Osteoblast (primary cell): ENCODE measurements around the gene CCL14. TPM values are rescaled to one million over a fixed set of nuclear protein-coding genes. Genes with fewer than 3 reads are reported as not detected.
A peak's percentile ranks its signal among the peaks of the same experiment; 100 is the strongest.

Experiments
- DNase-seq: peaks from one replicate; pipeline ENCODE4 v3.0.0; 2011; ENCODE audit warnings: low spot score, mixed read lengths; ENCODE audit not compliant: insufficient read length; ENCODE audit errors: missing footprints
- H2AFZ ChIP-seq: 2 replicates; pipeline ENCODE4 v1.6.0; 2011; ENCODE audit warnings: mild to moderate bottlenecking, low read length
- H3K27ac ChIP-seq: 2 replicates; pipeline ENCODE4 v1.5.1; 2011; ENCODE audit warnings: mild to moderate bottlenecking, low read depth, low read length, moderate library complexity
- H3K27me3 ChIP-seq: 2 replicates; pipeline ENCODE4 v1.6.0; 2012; ENCODE audit warnings: mild to moderate bottlenecking, control low read depth, inconsistent platforms, low read length, moderate library complexity; ENCODE audit not compliant: insufficient read depth
- H3K36me3 ChIP-seq: 2 replicates; pipeline ENCODE4 v1.5.1; 2011; ENCODE audit warnings: mild to moderate bottlenecking, low read length, control low read depth, moderate library complexity; ENCODE audit not compliant: insufficient read depth
- H3K4me1 ChIP-seq: 2 replicates; pipeline ENCODE4 v1.5.1; 2011; ENCODE audit warnings: mild to moderate bottlenecking, low read length, control low read depth, moderate library complexity; ENCODE audit not compliant: insufficient read depth
- H3K4me2 ChIP-seq: 2 replicates; pipeline ENCODE4 v1.6.0; 2011; ENCODE audit warnings: mild to moderate bottlenecking, low read length; ENCODE audit not compliant: insufficient read depth
- H3K4me3 ChIP-seq: fragments of 200-600 bp; sonication (generic); 3 replicates; pipeline ENCODE4 v1.5.1; 2012; ENCODE audit warnings: mild to moderate bottlenecking, low read length, inconsistent platforms; ENCODE audit not compliant: insufficient read depth
- H3K79me2 ChIP-seq: 2 replicates; pipeline ENCODE4 v1.6.0; 2012; ENCODE audit warnings: mild to moderate bottlenecking, low read length, control low read depth, inconsistent platforms; ENCODE audit not compliant: insufficient read depth
- H3K9me3 ChIP-seq: 2 replicates; pipeline ENCODE4 v1.5.1; 2011; ENCODE audit warnings: low read depth, low read length, control low read depth
- H4K20me1 ChIP-seq: 2 replicates; pipeline ENCODE4 v1.6.0; 2012; ENCODE audit warnings: mild to moderate bottlenecking, low read length, control low read depth; ENCODE audit not compliant: insufficient read depth
- total RNA-seq: library from RNA; depleted of rRNA; stranded (reverse); fragments of >200 nt; gene quantifications from 2 replicates; pipeline ENCODE4 v1.2.3, GENCODE V29; 2012
- TF ChIP-seq, protein P1 (sequence below): IDR thresholded peaks from 2 replicates; pipeline ENCODE4 v1.5.1; 2011; ENCODE audit warnings: mild to moderate bottlenecking, low read depth, low read length, moderate library complexity; ENCODE audit errors: extremely low read depth

The CCL14 gene
- total RNA-seq, 1 donor: not detected

DNA sequence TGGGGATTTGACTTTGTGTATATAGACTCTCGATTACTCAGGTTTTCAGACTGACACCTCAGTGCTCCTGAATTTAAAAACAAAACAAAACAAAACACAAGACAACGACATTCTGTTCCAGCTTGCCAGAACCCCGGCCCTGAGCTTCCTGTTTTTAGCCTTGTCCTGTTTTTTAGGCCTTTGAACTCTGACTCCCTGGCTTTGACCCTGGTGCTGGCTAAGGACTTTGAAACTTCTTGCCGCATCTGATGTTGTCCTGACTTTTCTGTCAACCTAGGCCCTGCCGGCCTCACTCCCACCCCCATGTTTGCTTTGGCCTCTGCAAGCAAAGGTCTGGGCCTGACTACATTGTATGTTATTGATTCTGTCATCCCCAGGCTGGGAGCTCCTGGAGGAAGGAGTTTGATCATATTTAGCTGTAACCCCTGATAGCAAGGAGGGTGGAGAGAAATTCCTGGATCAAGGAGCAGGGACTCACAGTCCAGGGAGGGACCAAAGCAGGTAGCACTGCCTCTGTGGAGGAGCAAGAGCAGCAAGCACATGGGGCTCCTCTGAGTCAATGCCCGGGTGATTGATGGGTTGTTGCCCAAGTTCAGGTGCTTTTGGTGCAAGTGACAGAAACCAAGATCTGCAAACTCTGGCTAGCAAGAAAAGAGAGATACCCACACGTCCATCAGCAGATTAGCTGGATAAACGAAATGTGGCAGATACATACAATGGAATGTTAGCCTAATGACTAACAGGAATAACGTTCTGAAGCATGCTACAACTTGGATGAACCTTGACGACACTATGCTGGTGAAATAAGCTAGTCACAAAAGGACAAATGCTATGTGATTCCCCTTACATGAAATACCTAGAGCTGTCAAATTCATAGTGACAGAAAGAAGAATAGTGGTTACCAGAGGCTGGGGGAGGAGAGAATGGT lies 12.9 kb downstream of the CCL14 start:
- H3K27ac ChIP-seq: no peak overlapping the region
- H3K36me3 ChIP-seq: no peaks in the 10 kb centered on the region
- H3K4me3 ChIP-seq: no peak overlapping the region
- peak; percentile 18 for DNase-seq
- no peaks in the 10 kb centered on the region for H3K9me3 ChIP-seq
- no peaks in the 10 kb centered on the region for H3K79me2 ChIP-seq
- H2AFZ ChIP-seq: peak overlapping the region; percentile 53
- H3K27me3 ChIP-seq: no peaks in the 10 kb centered on the region
- no peaks in the 10 kb centered on the region for H4K20me1 ChIP-seq
- TF ChIP-seq, protein P1, sequence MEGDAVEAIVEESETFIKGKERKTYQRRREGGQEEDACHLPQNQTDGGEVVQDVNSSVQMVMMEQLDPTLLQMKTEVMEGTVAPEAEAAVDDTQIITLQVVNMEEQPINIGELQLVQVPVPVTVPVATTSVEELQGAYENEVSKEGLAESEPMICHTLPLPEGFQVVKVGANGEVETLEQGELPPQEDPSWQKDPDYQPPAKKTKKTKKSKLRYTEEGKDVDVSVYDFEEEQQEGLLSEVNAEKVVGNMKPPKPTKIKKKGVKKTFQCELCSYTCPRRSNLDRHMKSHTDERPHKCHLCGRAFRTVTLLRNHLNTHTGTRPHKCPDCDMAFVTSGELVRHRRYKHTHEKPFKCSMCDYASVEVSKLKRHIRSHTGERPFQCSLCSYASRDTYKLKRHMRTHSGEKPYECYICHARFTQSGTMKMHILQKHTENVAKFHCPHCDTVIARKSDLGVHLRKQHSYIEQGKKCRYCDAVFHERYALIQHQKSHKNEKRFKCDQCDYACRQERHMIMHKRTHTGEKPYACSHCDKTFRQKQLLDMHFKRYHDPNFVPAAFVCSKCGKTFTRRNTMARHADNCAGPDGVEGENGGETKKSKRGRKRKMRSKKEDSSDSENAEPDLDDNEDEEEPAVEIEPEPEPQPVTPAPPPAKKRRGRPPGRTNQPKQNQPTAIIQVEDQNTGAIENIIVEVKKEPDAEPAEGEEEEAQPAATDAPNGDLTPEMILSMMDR: no peak
- no peak overlapping the region for H3K4me2 ChIP-seq
- H3K4me1 ChIP-seq: peaks cover 6% of the 10 kb centered on the region

DNA sequence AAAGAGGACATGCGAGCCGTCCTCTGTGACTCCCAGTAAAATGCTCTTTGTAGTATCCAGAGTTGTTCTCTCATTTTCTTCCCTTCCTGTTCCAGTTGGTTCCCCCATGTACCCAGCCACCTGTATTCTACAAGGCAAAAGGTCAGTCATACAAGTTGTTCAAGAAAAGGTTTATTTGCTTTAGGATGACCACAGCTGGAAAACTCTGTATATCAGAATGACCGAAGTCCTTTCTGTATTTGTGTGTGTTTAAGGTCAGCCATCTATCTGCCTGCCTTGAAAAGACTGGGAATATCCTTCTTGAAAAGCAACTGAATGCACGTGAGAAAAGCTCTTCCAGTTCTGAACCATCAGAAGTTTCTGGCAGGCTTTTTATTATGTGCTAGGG lies 13.6 kb downstream of the CCL14 start:
- Histone ChIP-seq H3K9me3 (no peaks in the 10 kb centered on the region), H3K27me3 (no peaks in the 10 kb centered on the region), H3K27ac (no peak overlapping the region), H3K36me3 (no peaks in the 10 kb centered on the region), H3K4me2 (no peak overlapping the region), H2AFZ (peak overlapping the region; percentile 53), H4K20me1 (no peaks in the 10 kb centered on the region), H3K4me3 (no peak overlapping the region), H3K4me1 (peaks cover 6% of the 10 kb centered on the region), H3K79me2 (no peaks in the 10 kb centered on the region)
- TF ChIP-seq, protein P1: no peak
- DNase-seq: no peak

DNA sequence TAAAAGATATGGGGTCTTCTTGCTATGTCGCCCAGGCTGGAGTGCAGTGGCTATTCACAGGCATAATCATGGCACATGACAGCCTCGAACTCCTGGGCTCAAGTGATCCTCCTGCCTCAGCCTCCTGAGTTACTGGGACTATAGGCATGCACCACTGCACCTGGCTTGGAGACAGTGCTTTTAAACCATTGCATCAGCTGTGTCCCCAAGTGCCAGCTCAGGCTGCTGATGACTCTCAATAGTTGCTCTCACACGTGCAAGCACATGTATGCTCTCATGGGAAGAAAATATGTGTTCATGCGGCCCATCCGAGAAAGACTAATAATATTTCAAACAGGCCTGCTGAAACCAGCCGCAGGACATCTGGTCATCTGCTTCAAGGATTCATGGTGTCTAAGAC lies 14.0 kb downstream of the CCL14 start:
- H4K20me1 ChIP-seq: no peaks in the 10 kb centered on the region
- TF ChIP-seq, protein P1: no peak
- no peak overlapping the region for H3K4me2 ChIP-seq
- H3K9me3 ChIP-seq: no peaks in the 10 kb centered on the region
- no peak for DNase-seq
- H3K27me3 ChIP-seq: no peaks in the 10 kb centered on the region
- no peak overlapping the region for H2AFZ ChIP-seq
- H3K36me3 ChIP-seq: no peaks in the 10 kb centered on the region
- H3K4me3 ChIP-seq: no peak overlapping the region
- no peak overlapping the region for H3K27ac ChIP-seq
- H3K4me1 ChIP-seq: peaks cover 6% of the 10 kb centered on the region
- H3K79me2 ChIP-seq: no peaks in the 10 kb centered on the region

DNA sequence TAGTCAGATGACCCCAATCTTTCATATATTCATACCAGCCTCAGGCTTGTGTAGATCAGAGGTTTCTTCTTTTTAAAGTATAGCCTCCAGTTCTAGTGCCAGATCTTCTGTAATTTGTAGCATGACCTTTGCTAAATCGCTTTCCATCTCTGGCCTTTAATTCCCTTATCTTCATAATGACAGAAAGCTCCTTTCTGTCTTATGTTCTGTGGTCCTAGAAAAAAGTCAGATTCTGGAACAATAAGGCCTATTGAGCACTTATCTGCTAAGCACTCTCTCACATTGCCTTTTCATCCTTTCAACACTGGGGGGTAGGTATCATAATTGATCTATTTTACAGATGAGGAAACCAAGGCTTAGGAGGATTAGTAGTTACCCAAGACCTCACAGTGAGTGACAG lies 14.5 kb downstream of the CCL14 start:
- Histone ChIP-seq H4K20me1 (no peaks in the 10 kb centered on the region), H3K4me3 (no peak overlapping the region), H3K4me2 (no peak overlapping the region), H2AFZ (no peak overlapping the region), H3K27me3 (no peaks in the 10 kb centered on the region), H3K36me3 (no peaks in the 10 kb centered on the region), H3K9me3 (no peaks in the 10 kb centered on the region), H3K79me2 (no peaks in the 10 kb centered on the region), H3K4me1 (peaks cover 6% of the 10 kb centered on the region), H3K27ac (no peak overlapping the region)
- TF ChIP-seq, protein P1: no peak
- no peak for DNase-seq
